ENCODE results near the gene PKP4.
"Not testable (repeated sequence)": the region's sequence is repeated elsewhere in the genome, so short reads cannot be mapped to it uniquely, and the experiment has no call there.

Gene PKP4

DNA sequence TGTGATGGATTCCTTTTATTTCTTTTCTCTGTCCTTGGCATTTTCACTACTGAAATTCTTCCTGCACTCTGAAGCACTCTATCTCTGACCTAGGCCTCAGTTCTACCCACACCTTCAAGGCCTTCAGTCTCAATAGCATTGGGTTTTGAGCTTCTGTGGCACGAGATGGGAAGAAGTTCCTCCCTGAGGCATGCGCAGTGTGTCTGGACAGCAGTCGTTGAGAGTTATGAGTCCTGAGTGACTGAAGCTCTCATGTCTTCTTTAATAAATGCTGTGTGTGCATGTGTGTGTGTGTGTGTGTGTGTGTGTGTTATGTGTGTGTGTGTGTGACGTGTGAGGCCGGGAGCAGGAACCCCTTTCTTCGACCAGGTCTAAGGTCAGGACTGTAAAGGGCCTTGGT lies 242.6 kb downstream of the PKP4 start:
- DNase-seq (ENCODE audit: low spot score in 2 of 2) (no peak), ATAC-seq (no peak)
- Mint-ChIP-seq H3K36me3 (no peaks in the 10 kb centered on the region), H3K27ac (no peak overlapping the region), H3K4me1 (no peaks in the 10 kb centered on the region), H3K4me3 (no peak overlapping the region), H3K9me3 (peaks cover 4% of the 10 kb centered on the region)

DNA sequence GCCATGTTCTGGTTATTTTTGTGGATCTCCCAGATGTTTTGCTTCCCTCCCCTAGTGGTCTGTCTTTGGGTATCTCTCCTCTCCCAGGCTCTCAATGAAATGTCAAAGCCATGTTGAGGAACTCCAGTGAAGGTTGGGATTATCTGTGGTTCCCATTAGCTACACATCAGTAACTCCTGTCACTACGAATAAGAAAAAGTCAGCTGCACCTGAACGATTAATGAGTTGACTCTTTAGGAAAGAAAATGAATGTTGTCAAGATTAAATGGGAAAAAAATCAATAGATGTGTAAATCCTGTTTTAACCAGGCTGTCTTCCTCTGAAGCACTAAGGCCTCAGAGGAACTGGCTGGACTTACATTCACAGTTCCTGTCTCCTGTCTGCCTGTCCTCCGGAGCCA lies 244.3 kb downstream of the PKP4 start:
- no peak for DNase-seq (ENCODE audit: low spot score in 2 of 2)
- H3K36me3 Mint-ChIP-seq = no peaks in the 10 kb centered on the region
- H3K9me3 Mint-ChIP-seq = peaks cover 4% of the 10 kb centered on the region
- no peak overlapping the region for H3K4me3 Mint-ChIP-seq
- no peak for ATAC-seq
- no peaks in the 10 kb centered on the region for H3K4me1 Mint-ChIP-seq
- H3K27ac Mint-ChIP-seq = no peak overlapping the region

DNA sequence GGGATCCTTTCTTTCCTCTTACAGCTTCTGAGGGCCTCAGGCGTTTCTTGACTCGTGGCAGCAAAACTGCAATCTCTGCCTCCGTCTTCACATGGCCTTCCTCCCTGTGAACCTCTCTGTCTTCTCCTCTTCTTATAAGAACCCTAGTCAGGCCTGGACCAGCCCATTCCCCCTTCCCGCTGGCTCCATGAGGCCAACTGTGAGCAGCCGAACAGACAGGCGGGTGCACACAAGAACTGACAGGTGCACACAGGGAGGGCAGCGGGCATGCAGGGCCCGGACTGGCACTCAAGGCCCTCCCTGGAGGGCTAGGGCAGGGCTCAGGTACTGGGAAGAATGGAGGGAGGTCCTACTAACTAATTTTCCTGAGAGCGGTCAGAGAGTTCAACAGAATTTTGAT lies 246.0 kb downstream of the PKP4 start:
- H3K27ac Mint-ChIP-seq = no peak overlapping the region
- no peaks in the 10 kb centered on the region for H3K9me3 Mint-ChIP-seq
- ATAC-seq = no peak
- no peak for DNase-seq (ENCODE audit: low spot score in 2 of 2)
- H3K4me3 Mint-ChIP-seq = no peak overlapping the region
- no peaks in the 10 kb centered on the region for H3K36me3 Mint-ChIP-seq
- H3K4me1 Mint-ChIP-seq = no peaks in the 10 kb centered on the region

DNA sequence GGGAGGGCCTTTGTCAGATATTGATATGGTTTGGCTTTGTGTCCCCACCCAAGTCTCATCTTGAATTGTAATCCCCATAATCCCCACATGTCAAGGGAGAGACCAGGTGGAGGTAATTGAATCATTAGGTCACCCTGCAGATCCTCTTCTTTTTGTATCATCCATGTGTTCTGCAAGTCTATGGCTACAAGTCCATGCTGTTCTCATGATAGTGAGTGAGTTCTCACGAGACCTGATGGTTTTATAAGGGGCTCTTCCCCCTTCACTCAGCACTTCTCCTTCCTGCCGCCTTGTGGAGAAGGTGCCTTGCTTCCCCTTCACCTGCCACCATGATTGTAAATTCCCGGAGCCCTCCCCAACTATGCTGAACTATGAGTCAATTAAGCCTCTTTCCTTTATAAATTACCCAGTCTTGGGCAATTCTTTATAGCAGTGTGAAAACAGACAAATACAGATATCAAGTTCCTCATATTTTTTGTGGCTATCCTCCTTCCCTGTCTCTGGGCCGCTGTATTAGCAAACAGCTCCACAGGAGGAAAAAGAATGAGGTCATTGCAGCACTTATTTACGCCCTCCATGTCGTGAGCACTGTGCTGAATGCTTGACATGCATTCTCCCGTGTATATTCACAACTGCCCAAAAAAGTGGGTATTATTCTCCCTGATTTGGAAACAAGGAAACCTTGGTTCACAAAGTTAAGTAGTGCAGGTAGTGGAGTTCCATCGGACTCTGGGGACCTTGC lies 248.1 kb downstream of the PKP4 start:
- H3K4me3 Mint-ChIP-seq; DNase-seq (ENCODE audit: low spot score in 2 of 2); ATAC-seq; H3K4me1 Mint-ChIP-seq; H3K27ac Mint-ChIP-seq; H3K36me3 Mint-ChIP-seq; H3K9me3 Mint-ChIP-seq: not testable (repeated sequence)

DNA sequence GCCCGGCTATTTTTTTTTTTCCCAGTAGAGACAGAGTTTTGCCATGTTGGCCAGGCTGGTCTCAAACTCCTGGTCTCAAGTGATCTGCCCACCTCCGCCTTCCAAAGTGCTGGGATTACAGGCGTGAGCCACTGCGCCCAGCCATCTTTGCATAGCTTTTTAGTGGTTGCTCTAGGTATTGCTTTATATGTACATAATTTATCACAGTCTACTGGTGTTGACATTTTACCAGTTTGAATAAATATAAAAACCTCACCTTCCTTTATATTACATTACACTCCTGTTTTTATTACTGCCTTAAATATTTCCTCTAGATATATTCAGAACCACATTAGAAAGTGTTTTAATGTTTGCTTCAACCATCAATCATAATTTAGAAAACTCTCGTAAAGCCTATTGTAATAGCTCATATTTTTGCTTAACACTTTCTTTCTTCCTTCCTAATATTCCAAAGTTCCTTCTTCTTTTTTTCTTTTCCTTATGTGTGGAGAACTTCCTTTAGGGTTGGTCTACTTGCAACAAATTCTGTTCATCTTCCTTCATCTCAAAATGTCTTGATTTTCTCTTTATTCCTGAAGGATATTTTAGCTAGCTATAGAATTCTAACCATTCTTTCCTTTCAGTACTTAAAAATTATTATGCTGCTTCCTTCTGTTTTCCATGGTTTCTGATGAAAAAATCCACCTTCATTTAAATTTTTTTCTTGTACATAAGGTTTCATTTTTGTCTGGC lies 256.2 kb downstream of the PKP4 start:
- Mint-ChIP-seq H3K27ac (no peak overlapping the region), H3K4me1 (no peaks in the 10 kb centered on the region)
- no peak for ATAC-seq

DNA sequence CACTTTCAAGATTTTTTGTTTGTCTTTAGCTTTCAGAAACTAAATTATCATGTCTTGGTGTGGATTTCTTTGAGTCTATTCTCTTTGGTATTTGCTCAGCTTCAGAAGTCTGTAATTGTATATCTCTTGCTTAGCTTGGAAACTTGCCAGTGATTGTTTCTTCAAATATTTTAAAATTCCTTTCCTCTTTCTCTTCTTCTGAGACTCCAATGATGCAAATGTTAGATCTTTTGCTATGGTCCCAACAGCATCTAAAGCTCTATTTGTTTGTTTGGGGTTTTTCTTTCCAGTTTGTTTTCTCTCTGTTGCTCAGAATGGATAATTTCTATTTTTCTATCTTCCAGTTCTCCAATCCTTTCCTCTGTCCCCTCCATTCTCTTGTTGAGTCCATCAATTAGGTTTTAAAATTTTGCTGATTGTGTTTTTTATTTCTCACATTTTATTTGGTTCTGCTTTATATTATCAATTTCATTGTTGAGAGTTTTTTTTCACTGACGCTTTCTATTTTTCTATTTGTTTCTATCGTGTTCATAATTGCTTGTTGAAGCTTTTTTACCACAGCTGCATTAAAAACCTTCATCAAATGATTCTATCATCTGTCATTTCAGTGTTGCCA lies 256.9 kb downstream of the PKP4 start:
- no peaks in the 10 kb centered on the region for H3K36me3 Mint-ChIP-seq
- H3K9me3 Mint-ChIP-seq = peaks cover 9% of the 10 kb centered on the region
- H3K27ac Mint-ChIP-seq = no peak overlapping the region
- ATAC-seq = no peak
- no peak for DNase-seq (ENCODE audit: low spot score in 2 of 2)
- no peak overlapping the region for H3K4me3 Mint-ChIP-seq
- no peaks in the 10 kb centered on the region for H3K4me1 Mint-ChIP-seq

More for the DNA sequence above, 256.2 kb downstream of the PKP4 start:
- H3K4me3 Mint-ChIP-seq = no peak overlapping the region
- DNase-seq (ENCODE audit: low spot score in 2 of 2) = no peak
- no peaks in the 10 kb centered on the region for H3K36me3 Mint-ChIP-seq
- peaks cover 9% of the 10 kb centered on the region for H3K9me3 Mint-ChIP-seq

DNA sequence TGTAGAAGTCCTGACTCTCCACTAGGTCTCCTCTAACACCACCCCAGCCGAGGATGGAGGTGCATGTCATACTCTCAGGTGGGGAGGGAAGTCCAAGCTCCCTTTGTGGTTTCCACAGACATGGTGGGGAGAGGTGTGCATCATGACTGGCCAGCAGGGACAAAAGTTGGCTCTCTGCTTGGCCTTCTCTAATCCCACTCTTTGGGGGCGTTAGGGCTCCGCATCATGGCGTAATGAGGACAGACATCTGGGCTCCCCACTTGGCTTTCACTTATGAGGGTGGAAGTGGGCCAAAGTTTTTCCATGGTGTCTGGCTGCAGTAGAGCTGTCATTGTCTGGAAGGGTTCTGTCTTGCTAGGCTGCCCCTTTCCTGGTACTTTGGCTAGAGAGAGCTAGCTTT lies 257.7 kb downstream of the PKP4 start:
- no peaks in the 10 kb centered on the region for H3K4me1 Mint-ChIP-seq
- H3K4me3 Mint-ChIP-seq = no peak overlapping the region
- DNase-seq (ENCODE audit: low spot score in 2 of 2) = no peak
- H3K27ac Mint-ChIP-seq = no peak overlapping the region
- peaks cover 9% of the 10 kb centered on the region for H3K9me3 Mint-ChIP-seq
- no peaks in the 10 kb centered on the region for H3K36me3 Mint-ChIP-seq
- no peak for ATAC-seq

DNA sequence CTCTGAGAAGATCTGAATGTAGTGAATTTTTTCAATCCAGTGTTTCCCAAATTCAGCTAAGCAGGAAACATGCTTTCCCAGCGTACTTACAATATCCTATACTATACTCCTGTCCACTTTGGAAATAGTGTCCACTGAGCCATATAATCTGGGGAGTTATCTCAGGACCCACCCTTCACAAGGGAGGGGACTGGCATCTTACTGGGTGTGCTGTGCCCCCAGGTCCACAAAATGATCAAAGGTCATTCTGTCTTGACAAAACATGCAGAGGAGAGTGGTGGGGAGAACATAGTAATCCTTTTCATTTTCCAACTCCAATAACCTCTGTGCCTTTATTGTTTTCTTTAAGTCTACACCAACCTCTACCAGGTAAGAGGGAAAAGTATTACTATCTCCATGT lies 258.6 kb downstream of the PKP4 start:
- Mint-ChIP-seq H3K36me3 (no peaks in the 10 kb centered on the region), H3K9me3 (peaks cover 9% of the 10 kb centered on the region), H3K27ac (no peak overlapping the region), H3K4me1 (no peaks in the 10 kb centered on the region), H3K4me3 (no peak overlapping the region)
- DNase-seq (ENCODE audit: low spot score in 2 of 2) (no peak), ATAC-seq (no peak)

DNA sequence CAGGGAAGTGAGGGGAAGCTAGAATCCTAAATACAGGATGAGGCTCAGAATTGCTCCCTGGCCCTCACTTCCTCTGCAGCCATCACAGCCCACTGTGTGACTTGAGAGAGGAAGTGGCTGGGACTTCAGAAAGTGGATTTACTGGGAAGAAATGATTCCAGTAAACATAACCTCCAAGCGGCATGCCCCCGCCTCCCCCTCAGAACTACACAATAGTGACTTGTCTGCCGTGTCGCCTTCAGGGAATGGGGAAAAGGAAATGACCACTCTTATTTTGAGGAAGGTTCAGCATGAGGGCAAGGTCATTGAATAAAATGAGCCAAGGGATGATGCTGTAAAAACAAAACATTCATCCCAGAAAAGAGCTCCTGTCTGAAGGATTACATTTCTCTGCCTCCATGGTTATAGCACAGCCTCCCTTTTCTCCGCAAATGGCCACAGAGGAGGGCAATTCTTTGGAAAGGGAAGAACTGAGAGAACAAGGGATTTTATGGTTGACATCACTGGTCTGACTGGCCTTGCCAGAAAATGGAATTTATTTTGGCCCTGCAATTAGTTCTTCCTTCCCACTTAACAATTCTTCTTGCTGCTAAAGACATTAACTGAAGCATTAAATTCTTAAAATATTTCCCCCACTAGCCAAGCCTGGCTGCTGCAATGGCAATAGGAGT lies 259.5 kb downstream of the PKP4 start:
- DNase-seq (ENCODE audit: low spot score in 2 of 2) (no peak), ATAC-seq (no peak)
- H3K27ac Mint-ChIP-seq = no peak overlapping the region
- peaks cover 9% of the 10 kb centered on the region for H3K9me3 Mint-ChIP-seq
- no peak overlapping the region for H3K4me3 Mint-ChIP-seq
- H3K4me1 Mint-ChIP-seq = no peaks in the 10 kb centered on the region
- no peaks in the 10 kb centered on the region for H3K36me3 Mint-ChIP-seq

DNA sequence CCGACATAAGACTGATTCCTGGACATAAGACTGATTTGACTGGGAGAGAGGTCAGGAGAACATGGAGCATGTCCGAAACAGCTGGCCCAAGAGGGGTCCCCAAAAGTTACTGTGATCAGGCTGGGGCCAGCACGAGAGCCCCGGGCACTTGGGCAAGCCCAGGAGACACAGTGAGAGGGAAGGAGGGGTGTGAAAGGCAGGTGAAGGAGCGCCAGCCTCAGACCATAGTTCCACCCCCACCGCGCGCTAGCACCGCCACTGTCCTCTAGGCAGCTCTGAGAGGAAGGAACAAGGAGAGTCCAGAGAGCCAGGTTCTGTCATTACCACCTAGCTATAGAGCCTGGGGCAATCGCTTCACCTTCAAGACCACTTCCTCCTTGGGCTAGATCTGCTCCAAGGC lies 260.2 kb downstream of the PKP4 start:
- Mint-ChIP-seq H3K4me1 (no peaks in the 10 kb centered on the region), H3K9me3 (peaks cover 9% of the 10 kb centered on the region), H3K36me3 (no peaks in the 10 kb centered on the region), H3K4me3 (no peak overlapping the region), H3K27ac (no peak overlapping the region)
- no peak for DNase-seq (ENCODE audit: low spot score in 2 of 2)
- ATAC-seq = no peak

DNA sequence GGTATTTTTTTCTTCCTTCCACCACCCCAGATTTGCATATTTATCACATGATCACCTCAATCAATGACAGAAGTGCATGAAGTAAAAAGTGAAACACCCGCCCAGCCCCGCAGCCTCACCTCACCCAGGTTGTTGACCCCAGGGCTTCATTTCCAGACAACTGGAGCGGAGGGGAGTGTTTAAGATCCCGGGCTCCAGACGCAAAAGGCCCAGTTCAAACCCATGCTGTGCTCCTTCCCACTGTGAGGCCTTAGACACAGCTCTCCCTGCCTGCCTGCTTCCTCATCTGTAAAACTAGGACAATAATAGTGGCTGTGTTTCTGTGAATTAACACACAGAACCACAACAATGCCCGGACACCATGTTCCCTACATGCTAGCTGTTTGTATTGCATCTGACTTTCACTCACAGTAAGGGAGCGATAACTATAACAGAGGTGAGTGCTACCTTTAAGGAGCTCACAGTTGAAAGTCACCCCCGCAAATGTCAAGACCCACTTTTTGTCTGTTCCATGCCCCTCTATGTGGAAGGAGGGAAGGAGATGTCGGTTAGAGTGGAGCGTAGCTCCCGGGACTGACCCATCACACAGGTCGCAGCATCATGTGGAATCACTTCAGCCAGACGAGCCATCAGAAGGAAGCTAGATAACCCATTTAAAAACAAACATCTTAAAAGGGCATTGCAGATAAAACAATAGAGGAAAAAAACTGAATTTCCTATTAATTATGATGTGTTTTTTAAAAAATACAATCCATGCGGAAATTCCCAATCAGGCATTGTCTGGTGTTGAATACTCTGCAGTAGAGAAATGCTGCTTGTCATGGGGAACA lies 260.8 kb downstream of the PKP4 start:
- no peaks in the 10 kb centered on the region for H3K4me1 Mint-ChIP-seq
- H3K36me3 Mint-ChIP-seq = no peaks in the 10 kb centered on the region
- ATAC-seq = no peak
- H3K9me3 Mint-ChIP-seq = peaks cover 9% of the 10 kb centered on the region
- no peak overlapping the region for H3K4me3 Mint-ChIP-seq
- no peak overlapping the region for H3K27ac Mint-ChIP-seq
- DNase-seq (ENCODE audit: low spot score in 2 of 2) = no peak

DNA sequence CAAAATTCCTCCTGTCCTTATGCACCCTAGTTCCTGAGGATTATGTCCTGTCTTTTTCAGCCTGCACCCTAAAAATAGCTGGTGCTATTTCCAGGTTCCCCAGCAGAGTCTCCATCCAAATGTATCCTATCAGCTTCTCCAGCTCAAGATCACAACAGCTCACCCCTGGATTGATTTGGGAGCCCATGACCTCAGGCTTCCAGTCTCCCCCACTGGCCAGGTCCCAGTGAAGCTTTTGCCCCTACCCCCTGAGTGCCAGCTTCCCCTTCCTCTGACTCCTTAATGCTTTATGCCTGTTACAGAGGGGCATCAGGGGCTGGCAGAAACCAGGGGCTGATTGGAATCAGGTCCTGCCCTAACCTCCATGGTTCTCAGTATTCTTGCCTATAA lies 261.4 kb downstream of the PKP4 start:
- no peak overlapping the region for H3K27ac Mint-ChIP-seq
- H3K4me3 Mint-ChIP-seq = no peak overlapping the region
- DNase-seq (ENCODE audit: low spot score in 2 of 2) (no peak), ATAC-seq (no peak)
- H3K36me3 Mint-ChIP-seq = no peaks in the 10 kb centered on the region
- H3K4me1 Mint-ChIP-seq = no peaks in the 10 kb centered on the region
- H3K9me3 Mint-ChIP-seq = peaks cover 6% of the 10 kb centered on the region

DNA sequence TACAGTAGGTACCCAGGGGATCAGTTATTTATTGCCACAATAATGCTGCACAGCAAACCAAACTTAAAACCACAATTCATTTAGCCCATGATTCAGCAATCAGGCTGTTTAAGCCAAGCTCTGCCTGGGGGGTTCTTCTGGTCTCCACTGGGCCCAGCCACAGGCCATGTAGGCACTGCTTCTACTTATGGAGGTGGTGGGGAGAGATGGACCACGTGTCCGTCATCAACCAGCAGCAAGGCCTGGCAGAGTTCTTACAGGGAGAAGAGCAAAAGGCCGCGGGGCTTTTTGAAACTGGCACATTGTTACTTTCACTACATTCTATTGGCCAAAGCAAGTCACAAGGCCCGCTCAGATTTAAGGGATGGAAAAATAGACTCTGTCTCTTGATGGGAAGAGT lies 262.1 kb downstream of the PKP4 start:
- H3K36me3 Mint-ChIP-seq = no peaks in the 10 kb centered on the region
- ATAC-seq = no peak

DNA sequence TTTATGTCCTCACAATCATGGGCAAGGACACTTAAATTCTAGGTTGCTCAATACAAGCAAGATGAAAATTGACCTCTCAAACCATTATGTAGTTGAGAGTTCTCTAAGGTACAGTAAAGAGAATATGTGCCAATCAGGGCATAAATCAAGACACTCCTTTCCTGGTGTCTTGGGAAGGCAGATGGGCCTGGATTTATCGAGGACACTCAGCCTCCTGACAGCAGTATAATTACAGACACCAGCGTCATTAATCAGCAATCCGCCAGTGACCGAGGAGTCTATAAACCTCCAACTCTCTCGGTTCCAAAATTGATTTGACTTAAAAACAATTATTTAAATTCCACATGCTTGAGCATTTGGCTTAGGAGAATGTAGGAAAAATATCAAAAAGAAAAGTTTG lies 262.7 kb downstream of the PKP4 start:
- no peak for DNase-seq (ENCODE audit: low spot score in 2 of 2)
- no peak for ATAC-seq
- H3K36me3 Mint-ChIP-seq = no peaks in the 10 kb centered on the region
- H3K9me3 Mint-ChIP-seq = no peaks in the 10 kb centered on the region
- no peak overlapping the region for H3K4me3 Mint-ChIP-seq
- H3K4me1 Mint-ChIP-seq = no peaks in the 10 kb centered on the region
- H3K27ac Mint-ChIP-seq = no peak overlapping the region

More for the DNA sequence above, 262.1 kb downstream of the PKP4 start:
- DNase-seq (ENCODE audit: low spot score in 2 of 2) = no peak
- H3K4me1 Mint-ChIP-seq = no peaks in the 10 kb centered on the region
- peaks cover 2% of the 10 kb centered on the region for H3K9me3 Mint-ChIP-seq
- no peak overlapping the region for H3K4me3 Mint-ChIP-seq
- H3K27ac Mint-ChIP-seq = no peak overlapping the region

All from stimulated activated effector memory CD8-positive, alpha-beta T cell treated with anti-CD3 and anti-CD28 coated beads, Interleukin-12 subunit alpha, Interleukin-12 subunit beta, amount 100 ng/mL, for 72 hours (primary cell).